Epithelial cell of proximal tubule (primary cell): ENCODE data around the gene DAPK3. TPM values are rescaled to one million over a fixed set of nuclear protein-coding genes. Genes with fewer than 3 reads are reported as not detected.
"Not testable (repeated sequence)": the region's sequence is repeated elsewhere in the genome, so short reads cannot be mapped to it uniquely, and the experiment has no call there.

Source experiments
- DNase-seq: peaks from one replicate; pipeline ENCODE4 v3.0.0-alpha.2; 2011; ENCODE audit warnings: low read depth
- H3K4me3 ChIP-seq: 2 replicates; pipeline ENCODE4 v1.5.1; 2011; ENCODE audit warnings: low read depth, mild to moderate bottlenecking, low read length
- total RNA-seq: library from RNA; depleted of rRNA; stranded (reverse); fragments of >200 nt; gene quantifications from 2 replicates; pipeline ENCODE4 v1.2.3, GENCODE V29; 2015
- TF ChIP-seq, protein P1 (sequence below): conservative IDR thresholded peaks from 2 replicates; pipeline ENCODE4 v1.5.1; 2012; ENCODE audit warnings: low read depth, mild to moderate bottlenecking, low read length

Gene DAPK3
- total RNA-seq, 1 donor from 2014 or later, result 112 TPM

DNA sequence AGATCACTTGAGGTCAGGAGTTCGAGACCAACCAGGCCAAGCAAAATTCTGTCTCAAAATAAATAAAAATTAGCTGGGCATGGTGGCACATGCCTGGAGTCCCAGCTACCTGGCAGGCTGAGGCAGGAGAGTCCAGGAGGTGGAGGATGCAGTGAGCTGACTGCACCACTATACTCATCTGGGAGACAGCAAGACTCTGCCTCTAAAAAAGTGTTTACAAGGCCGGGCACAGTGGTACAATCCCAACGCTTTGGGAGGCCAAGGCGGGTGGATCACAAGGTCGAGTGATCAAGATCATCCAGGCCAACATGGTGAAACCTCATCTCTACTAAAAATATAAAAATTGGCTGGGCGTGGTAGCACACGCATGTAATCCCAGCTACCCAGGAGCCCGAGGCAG is 4.2 kb upstream of the DAPK3 start:
- DNase-seq, result no peak
- H3K4me3 ChIP-seq, result no peak overlapping the region
- TF ChIP-seq, protein P1, sequence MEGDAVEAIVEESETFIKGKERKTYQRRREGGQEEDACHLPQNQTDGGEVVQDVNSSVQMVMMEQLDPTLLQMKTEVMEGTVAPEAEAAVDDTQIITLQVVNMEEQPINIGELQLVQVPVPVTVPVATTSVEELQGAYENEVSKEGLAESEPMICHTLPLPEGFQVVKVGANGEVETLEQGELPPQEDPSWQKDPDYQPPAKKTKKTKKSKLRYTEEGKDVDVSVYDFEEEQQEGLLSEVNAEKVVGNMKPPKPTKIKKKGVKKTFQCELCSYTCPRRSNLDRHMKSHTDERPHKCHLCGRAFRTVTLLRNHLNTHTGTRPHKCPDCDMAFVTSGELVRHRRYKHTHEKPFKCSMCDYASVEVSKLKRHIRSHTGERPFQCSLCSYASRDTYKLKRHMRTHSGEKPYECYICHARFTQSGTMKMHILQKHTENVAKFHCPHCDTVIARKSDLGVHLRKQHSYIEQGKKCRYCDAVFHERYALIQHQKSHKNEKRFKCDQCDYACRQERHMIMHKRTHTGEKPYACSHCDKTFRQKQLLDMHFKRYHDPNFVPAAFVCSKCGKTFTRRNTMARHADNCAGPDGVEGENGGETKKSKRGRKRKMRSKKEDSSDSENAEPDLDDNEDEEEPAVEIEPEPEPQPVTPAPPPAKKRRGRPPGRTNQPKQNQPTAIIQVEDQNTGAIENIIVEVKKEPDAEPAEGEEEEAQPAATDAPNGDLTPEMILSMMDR, result no peak

DNA sequence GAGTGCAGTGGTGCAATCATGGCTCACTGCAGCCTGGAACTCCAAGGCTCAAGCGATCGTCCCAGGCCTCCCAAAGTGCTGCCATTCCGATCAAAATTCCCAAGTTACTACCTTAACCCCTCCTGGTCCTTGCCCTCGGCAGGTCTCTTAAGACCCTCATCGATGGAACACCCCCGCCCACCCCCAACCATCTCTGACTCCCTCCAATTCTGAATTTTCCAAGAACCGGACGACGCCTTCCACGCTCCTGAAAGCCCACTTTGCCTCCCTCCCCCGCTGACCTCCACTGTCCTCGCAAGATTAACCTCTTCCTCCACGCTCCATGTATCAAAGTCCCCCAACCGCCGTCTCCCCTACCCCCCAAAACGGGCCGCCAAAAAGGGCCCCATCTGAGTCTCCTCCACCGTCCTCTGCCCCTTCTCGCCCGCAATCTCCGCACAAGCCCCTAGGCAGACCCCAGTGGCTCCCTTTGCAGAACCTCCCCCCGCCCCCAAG is 539 bp downstream of the DAPK3 start:
- TF ChIP-seq, protein P1, result no peak
- peak overlapping the region; percentile 91 for H3K4me3 ChIP-seq

DNA sequence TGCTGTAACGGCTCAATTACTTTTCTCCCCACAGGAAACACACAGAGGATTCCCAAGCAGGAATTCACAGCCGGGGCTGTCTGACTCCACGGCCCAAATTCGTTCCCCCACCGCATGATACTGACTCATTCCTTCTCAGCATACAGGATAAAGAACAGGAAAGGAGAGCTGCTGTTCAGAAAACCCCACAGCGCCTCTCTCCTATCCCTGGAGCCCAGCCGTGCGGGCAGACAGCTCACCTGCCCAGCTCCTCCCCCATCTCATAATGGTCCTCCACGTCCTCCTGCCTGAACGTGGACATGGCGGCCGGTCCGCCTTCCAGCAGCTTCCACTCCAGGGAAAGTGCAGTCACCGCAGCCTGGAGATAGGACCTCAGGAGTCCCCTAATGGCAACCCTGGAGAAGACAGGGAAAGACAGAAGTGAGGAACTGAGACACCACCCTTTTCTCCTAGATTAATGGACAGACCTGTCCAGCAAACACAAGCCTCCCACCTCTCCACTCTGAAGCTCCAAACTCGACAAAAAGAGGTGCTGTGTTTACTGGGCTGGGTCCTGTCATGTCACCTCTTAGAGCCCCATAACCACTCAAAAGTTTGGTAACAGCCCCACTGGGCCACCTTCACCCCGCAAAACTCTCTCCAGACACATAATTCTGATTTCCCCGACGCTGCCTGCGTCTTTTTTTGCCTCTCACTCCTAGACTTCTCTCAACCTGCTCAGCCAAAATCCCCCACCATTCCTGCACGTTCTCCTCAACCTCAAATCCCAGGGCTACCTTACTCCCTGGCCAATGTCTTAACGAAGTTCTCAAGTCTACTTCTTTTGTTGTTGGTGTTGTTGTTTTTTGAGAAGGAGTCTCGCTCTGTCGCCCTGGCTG is 1.2 kb downstream of the DAPK3 start:
- peak overlapping the region; percentile 91 for H3K4me3 ChIP-seq
- DNase-seq, result no peak
- TF ChIP-seq, protein P1, result peak; percentile 33

More for the DNA sequence above, 539 bp downstream of the DAPK3 start:
- DNase-seq, result no peak

DNA sequence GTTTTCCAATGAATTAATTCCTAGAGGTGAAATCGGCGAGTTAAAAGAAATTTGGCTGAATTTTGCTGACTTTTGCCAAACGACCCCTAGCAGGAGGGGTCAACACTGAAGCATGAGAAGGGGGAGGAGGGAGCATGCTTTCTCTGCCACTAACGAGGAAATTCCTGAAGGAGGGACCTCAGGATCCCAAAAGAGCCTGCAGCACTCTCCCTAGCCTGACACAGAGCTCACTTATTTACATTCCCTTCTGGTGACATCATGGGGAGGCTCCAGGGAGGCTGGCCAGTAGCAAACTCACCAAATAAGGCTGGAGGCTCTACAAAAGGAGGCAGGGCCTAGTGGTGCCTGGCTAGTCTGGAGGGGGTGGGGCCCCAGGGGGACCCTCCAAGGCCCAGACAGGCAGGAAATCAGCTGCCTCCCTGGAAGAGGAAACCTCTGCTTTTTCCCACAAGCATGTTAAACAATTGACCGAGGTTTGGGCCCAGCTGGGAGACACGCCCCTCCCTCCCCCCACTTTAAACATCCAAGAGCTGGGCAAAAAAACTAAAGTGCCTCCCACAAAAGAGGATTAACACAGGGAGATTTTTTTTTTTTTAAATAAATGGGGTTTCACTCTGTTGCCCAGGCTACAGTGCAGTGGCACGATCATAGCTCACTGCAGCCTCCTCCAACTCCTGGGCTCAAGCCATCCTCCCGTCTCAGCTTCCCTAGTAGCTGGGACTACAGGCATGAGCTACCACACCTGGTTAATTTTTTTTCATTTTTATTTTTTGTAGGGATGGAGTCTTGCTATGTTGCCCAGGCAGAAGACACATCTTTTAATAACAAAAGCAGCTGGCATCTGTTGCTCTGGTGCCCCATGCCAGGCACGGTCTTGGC is 2.1 kb downstream of the DAPK3 start:
- DNase-seq, result peak; percentile 88
- TF ChIP-seq, protein P1, result no peak
- peak overlapping the region; percentile 91 for H3K4me3 ChIP-seq

DNA sequence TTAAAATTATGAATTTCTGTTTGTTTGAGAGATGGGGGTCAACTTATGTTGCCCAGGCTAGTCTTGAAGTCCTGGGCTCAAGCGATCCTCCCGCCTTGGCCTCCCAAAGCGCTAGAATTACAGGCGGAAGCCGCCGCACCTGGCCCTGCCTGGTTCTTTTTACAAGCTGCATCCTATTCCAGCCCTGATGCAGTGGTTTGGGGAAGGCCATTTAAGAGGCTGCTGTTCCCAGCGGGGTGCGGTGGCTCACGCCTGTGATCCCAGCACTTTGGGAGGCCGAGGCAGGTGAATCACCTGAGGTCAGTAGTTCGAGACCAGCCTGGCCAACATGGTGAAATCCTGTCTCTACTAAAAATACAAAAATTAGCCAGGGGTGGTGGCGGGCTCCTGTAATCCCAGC is 2.9 kb downstream of the DAPK3 start:
- not testable (repeated sequence) for DNase-seq, H3K4me3 ChIP-seq

DNA sequence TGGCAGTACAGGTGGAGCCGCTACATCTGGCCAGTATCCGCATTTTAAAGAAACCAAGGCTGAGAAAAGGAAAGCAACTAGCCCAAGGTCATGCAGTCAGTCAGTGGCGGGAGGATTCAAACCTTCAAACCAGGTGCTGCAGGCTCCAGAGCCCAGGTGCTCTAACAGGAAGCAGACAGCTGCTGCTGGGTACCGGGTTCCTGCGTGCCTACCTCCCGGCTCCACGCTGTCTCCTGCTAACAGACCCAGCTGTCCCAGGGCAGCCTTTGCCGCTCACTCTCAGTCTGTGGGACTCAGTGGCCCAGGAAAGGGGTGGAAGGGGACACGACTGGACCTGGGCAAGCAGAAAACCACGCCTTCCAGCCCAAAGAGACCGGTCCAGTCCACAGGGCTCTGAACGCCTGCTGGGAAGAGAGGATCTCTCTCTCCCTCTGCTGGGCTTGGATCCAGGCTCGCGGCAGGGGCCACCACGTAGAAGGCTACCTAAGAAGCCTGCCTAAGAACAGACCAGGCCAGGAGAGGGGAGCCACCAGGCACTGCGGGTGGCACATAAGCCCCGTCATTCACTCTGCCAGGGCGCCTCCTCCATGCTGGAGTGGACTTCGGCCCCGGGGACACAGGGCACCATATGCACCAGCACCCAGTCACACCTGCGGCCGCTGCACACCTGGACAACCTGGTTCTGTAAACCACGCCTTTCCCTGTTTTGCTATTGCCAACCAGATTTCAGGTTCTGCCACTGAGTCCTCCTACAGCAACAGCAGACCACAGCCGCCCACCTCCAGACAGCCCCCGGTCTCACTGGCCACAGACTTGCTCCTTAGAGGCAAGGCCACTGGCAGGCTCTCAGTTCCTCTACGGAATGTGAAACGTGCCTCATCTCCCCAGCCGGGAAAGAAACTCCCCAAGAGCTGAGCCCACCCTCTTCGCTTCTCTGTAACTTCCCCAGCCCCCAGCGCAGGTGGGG is 4.6 kb downstream of the DAPK3 start:
- no peak overlapping the region for H3K4me3 ChIP-seq
- DNase-seq, result no peak
- TF ChIP-seq, protein P1, result no peak
